DMS153 (cell line): ENCODE measurements around the gene FMO3.

ENCODE experiments used
- DNase-seq: peaks from one replicate; lab custom pipeline; 2025; lab: John Stamatoyannopoulos, UW

Gene FMO3

DNA sequence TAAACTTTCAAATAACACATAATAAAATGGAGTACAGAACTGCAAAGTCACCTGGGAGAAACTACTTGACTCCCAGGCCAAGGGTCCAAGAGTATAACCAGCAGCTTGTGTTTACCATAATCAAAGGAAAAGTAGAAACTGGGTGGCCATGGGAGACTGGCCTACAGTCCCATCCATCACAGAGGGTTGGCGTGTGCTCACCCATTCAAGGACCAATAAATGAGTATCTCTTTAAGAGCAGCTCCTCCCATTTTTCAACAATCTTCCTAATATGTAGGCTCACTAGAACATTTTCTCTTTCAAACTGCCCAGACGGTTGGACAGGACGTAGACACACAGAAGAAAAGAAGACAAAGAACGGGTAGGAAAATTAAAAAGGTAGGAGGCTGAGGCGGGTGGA is at the start of gene FMO3:
Gene FMO3, plus strand, starts transcription at position 302 of the 400 bp plus-strand sequence. CDS start 1,754 bp downstream, outside the sequence.
- no peak for DNase-seq

DNA sequence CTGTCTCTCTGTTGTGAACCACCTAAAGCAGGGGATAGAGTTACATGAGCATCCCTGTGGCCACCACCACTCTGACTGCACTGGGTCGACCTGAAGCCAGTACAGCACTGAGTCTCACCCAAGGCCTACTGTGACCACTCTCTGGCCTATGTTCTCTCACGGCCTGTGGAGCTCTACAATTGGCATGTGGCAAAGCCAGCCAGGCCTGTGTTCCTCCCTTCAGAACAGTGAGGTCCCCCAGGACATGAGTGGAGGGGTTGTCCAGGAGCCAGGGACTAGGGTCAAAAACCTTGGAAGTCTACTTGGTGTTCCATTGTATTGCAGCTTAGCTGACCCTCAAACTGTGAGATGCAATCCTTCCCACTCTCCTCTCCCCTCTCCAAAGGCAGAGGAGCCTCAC is 42.7 kb upstream of the FMO3 start:
- DNase-seq: no peak

DNA sequence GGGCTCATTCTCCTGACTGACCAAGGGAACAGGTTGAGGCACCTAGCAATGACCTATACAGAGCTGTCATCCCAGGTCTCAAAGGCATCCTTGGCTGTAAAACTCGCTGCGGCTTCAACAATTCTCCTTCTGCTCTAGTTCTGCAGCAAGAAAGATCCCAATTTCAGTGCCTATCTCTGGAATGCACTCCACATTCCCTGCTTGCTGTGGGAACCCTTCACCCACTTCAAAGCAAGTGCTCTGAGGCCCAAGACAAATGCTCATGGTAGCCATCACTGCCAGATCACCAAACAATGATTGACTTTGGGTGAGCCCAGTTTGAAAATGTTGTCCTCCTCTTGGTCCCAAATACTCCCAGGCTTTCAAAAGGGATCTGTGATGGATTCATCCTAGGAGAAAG is 37.7 kb upstream of the FMO3 start:
- no peak for DNase-seq

DNA sequence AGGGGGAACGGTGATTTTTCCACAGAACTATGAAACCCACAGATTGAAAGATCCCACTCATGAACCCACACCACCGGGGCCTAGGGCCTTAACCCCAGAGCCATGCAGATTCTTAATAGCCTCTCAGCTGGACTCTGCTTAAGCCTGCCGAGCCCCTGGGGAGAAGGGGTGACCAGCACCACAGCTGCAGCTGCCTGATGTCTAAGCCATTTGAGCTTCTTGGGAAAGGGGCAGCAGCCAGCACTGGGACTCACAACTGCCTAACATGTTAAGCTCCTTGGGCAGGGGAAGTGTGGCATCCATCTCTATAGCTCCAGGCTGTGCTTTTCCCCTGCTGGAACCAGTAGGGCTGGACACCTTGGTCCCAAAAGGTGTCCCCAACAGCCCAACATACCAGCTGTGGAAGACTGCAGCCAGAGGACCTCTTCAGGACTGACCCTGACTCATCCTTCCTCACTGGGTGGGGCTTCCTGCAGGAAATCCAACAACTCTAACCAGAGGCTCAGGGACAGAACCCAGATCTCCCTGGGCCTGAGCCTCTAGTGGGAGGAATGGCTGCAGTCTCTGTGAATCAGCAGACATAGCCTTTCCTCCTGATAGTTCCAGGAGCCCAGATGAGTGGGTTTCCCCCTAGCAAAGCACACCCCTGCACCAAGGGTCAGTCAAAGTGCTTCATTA is 34.6 kb upstream of the FMO3 start:
- DNase-seq: no peak

DNA sequence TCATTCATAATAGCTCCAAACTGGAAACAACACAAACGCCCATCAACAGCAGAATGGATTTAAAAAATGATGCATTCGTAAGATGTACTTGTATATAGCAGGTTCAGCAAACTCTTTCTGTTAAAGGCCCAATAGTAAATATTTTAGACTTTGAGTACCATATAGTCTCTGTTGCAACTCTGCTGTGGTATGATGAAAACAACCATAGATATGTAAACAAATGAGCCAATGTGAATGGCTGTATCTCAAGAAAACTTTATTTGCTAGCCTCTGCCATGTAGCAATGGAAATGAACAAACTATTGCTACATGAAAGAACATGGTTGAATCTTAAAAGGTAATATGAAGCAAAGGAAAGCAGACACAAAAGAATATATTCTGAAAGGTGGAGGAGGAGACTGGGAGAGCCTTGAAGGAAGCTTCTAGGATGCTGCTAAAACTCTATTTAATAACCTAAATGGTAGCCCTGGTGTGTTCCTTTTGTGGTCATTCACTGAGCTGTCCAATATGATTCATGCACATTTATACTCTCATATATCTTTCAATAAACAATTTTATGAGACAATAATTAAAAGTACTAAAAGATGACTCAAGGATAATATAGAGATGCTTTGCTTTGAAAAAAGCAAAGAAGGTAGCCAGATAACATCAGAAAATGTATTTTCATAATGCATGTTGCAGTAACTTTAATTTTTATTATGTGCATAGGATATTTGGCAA is 29.1 kb upstream of the FMO3 start:
- no peak for DNase-seq

DNA sequence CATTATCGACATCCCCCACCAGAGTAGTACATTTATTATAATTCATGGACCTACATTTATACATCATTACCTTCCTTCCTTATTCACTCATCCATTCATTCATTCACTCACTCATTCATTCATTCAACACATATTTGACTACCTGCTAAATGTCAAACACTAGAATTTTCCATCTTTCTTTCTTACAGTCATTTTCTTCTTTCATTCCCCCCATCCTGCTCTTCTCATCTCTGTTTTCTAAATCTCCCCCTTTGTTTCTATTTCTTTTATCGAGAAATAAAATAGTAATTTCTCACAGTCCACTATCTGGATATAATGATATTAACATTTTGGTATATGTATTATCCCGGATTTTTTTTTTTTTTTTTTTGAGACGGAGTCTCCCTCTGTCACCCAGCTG is 27.8 kb upstream of the FMO3 start:
- no peak for DNase-seq

DNA sequence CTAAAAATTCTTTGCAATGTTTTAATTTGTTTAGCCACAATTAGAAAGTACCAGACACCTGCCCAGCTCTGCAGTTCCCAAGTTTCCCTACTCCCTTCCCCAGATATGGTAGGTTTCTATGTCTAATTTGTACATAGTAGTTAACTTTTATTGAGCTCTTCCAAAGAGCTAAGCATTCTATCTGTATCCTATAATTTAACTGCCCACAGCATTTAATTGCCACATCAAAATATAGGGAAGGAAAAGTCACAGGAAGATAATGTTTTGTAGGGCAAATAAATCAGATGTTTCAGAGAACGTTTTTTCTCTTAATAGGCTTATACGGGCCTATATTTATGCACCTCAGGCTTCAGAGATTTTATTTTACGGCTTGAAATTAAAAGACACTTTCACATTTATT is 15.7 kb upstream of the FMO3 start:
- DNase-seq: no peak

DNA sequence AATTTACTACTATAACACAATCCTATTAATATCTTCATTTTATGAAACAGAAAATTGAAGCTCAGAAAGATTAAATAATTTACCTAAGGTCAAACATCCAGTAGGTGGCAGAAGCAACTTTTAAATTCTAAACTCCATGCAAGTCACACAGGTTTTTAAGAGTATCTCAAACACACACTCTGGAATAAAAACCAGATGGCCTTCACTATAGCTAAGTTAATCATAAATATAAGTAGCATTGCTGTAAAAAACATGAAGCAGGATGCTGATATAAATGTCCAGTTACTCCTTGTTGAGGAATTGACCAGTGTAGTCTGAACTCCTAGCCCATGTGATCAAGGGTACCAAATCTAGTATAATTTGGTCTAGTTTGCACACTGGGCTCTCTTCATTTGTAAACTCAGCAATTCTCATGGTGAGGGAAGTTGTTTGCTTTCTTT is 9.4 kb upstream of the FMO3 start:
- DNase-seq: peak; percentile 14

DNA sequence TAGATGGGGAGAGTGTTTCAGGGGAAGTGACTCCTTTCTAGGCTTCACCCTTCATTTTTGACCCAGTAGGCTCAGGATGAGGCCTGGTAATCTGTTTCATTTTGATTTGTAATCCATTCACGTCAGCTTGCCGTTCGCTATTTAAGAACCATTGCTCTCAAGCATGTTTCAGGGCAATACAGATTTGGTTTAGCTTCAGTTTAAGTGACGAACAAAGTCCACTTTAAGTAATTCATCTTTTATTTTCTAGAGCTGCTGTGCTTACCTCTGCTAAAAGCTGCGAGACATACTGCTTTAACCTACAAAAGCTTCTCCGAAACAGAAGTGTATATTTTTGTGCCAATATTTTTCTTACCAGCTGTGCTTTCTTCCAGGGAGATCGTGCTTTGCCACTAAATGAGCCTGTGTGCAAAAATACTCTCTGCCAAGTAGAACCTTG is 8.9 kb upstream of the FMO3 start:
- DNase-seq: no peak

DNA sequence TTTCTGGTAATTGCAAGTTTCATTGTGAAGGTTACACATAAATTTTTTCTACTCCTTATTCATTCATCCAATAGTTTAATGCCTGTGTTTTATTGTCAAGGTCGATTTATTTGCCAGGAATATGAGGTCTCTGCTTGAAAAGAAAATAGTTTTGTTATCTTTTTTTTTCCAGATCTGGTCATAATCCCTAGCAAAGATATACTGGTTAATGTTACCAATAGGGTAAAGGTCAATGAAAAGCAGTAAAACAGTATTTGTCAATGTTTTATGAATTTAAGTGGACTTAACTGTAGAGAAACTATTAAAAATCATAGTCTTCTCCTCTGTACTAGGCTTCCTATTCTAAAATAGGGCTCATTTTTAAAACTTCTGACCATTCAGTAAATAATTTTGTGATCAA is 8.1 kb upstream of the FMO3 start:
- DNase-seq: no peak

DNA sequence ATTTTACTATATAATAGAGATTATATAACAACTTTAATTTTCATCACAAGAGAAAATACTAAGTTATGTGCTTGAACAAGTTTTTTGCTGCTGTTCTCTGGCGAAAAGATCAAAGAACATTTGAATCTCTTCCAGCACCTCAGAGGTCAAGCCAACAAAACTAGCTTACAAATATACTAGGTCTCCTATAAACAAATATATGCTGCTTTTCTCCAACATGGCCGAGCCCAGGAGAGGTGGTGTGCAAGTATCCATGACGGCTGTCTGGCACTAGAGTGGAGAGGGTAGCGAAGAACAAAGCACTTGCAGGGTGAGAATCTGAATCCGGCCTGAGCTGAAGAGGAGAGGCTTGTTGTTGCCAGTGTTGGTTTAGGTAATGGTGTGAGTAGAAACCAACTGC is 7.5 kb upstream of the FMO3 start:
- DNase-seq: no peak

DNA sequence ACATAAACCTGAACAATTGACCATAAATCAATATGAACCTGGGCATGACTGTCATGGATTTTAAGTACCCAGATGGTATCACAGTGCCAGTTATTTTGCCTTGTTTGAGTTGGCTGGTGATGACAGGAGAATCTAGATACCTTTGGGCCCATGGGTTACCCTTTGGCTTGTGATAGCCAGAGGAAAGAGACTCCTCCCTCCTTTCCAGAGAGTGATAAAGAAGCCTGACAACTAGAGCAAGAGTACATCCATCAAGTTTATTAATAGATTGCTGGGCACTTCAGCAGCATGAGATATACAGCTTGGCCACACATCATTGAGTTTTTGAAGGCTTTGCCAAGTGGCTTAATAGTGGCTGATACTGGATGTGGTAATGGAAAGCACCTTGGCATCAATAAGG is 6.6 kb upstream of the FMO3 start:
- peak; percentile 10 for DNase-seq

DNA sequence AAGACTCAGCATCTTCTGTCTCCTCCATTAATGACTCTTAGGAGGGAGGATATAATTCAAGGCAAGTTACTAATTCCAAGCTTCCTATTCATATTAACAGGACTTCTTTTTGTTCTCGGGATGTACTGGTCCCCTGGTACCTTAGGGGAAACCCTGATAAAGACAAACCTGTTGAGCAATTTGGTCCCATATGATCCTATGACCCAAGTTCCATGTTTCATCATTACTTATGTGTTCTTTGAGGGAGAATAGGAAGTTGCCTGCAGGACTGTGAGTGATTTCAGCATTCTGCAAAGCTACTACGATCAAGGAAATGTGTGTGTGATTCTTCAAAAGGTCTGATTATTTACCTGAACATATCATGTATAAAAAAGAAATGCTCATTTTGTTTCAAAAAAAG is 5.8 kb upstream of the FMO3 start:
- DNase-seq: no peak

DNA sequence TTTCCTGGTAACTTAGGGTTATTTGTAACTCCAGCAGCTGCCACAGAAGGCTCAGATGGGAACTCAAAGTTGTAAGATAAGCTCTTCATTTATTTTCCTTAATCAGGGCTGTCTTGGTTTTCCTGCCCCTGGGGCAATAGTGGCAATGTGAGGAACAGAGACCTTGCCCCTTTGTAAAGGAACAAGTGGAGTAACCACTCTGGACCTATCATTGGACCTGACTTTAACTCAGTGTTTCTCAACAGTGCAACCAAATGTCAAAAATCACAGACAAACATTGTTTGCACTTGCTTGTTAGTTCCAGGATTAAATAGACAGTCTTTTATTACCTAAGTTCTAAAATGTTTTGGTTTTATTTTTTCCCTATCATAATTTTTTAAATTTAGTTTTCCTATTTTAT is 2.8 kb upstream of the FMO3 start:
- DNase-seq: no peak

DNA sequence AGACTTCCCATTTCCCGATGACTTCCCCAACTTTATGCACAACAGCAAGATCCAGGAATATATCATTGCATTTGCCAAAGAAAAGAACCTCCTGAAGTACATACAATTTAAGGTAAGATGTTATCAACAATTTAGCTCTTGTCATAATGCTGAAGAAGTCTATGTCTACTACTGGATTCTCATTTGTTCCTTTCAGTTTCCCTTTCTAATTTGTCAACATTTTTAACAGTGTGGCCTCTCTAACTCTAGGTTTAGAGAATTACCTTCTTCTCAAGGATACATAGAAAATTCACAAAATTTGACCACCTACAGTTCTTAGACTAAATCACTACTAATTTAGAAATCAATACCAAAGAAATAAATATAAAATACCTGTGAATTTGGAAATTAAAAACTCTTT is 13.2 kb downstream of the FMO3 start:
- DNase-seq: no peak

DNA sequence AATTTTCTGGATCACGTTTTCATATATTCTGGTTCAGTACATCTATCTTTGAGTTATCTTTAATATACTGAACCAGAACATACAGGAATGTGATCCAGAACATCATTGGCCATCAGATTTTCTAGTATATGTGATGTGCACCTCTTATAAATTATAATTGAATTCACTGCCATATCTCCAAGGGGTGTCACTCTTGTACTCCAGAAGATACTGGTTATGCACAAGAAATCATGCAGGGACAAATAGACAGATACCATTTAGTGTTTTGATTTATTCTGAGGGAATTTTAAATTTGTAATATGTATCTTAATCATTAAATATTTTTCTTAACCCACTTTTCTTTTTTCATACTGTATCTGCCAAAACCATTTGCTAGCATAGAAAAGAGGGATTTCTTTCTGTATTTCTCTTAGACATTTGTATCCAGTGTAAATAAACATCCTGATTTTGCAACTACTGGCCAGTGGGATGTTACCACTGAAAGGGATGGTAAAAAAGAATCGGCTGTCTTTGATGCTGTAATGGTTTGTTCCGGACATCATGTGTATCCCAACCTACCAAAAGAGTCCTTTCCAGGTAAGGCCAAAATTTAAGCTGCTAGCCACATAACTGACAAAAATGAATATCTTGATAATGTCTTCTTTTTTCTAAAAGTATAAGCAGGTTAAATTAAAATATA is 16.7 kb downstream of the FMO3 start:
- no peak for DNase-seq

DNA sequence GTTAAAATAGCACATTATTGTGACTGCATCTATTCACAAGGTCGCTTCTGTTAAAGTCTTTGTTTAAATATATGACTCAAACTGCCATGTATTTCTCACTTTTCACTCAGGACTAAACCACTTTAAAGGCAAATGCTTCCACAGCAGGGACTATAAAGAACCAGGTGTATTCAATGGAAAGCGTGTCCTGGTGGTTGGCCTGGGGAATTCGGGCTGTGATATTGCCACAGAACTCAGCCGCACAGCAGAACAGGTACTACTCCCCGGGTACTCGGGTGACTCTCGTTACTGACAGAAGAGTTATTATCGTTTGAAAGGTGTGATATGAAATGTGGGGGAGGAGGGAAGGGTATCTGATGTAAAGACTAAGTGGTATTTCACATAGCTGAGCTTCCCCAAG is 17.3 kb downstream of the FMO3 start:
- DNase-seq: no peak

DNA sequence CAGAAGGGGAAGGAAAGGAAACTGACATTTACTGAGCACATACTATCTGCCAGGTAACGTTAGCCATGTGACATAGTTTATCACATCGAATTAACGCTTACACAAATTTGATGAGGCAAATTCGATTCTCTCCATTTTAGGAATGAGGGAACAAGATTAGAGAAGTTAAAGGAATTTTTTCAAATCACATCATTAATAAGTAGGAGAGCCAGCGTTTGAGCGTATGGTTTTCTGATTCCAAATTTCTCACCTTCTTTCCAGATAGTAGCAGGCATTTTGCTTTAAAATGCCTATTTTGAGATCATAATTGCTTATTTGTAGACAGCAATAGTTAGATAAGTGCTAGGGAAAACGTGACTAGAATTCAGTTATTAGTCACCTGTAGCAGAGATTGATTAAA is 19.3 kb downstream of the FMO3 start:
- DNase-seq: no peak

DNA sequence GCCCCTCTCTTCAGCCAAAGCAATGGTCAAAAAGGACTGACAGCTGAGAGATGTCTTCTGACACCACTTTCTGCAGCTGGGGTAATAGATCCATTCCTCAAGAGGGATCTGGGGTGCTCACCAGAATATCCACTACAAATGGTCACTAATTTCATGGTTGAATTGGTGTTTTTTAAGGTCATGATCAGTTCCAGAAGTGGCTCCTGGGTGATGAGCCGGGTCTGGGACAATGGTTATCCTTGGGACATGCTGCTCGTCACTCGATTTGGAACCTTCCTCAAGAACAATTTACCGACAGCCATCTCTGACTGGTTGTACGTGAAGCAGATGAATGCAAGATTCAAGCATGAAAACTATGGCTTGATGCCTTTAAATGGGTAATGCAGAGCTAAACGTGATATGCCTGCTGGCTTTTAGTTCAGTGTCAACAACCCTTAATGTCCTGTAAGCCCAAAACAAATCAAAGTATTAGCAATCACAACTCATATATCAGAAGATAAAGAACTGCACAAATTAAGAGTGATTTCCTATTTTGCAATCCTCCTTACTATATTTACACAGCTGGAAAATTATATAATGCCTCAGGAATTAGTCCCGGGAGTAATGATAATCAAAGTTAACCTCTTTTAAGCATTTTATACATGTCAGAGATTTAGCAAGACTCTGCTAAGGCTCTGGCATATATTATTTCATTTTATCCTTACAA is 20.1 kb downstream of the FMO3 start:
- no peak for DNase-seq

DNA sequence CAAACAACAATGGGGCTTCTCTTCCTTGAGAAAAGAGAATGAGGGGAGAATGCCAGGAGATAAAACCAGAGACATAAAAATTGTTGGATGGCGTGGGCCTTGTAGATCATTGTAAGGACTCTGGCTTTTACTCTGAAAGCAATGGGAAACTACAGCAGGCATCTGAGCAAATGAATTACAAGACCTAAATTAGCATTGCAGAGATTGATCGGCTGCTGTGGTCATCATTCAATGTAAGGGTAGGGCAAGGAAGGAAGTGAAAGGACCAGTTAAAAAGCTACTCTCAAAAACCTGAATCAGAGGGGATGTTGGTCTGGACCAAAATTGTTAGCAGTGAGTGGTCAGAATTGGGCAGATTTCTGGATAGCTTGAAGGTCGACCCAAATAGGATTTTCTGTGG is 21.4 kb downstream of the FMO3 start:
- no peak for DNase-seq

DNA sequence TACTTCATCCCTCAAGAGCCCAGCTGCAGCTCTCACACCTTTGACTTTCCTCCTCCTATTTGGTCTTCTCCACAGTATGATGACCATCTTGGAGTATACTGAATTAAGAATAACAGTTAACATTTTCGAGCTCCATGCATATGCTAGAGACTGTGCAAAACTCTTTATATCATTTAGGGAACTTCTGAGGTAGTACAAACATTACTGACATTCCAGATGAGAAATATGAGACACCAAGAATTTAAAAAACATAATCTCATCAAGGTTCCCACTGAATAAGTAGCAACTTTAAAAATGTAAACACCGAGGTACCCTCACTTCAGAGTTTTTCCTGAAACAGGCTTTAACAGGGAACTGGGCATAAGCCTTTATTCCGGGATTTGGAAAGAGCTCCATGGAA is 22.7 kb downstream of the FMO3 start:
- no peak for DNase-seq

DNA sequence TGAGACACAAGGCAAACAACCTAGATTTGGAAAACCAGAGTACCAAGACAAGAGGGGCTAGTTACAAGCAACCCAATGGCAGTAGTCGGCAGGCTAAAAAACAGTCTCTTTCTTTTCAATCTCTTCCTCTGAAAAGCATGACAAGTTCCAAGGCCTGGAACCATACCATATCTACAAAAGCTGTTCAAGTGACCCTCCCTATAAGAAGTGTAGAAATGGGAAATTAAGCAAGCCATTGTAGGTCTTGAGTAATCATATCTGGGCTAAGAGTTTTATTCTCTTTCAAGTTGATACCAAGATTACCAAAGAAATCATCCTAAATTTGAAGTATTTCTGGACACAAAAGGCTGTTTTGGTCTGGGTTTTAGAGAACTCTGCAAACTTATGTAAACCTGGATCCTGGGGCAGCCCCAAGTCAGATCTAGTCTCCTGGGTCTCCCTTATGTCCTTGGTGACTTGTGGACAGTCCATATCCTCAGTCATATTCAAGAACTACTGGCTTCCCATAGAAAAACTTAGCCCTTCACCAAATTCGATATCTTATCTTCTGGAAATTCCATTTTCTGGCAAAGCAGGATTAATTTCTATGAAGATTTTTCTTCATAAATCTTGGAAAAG is 24.7 kb downstream of the FMO3 start:
- no peak for DNase-seq
